PC-9 (cell line): ENCODE results near the gene MORC1.

Experiments
- CTCF ChIP-seq: fragments of 200-600 bp; sonication (generic); conservative IDR thresholded peaks from 2 replicates; pipeline ENCODE4 v1.6.1; 2017; ENCODE audit warnings: mixed run types, antibody characterized with exemption, mild to moderate bottlenecking, moderate library complexity
- EZH2 ChIP-seq: fragments of 200-600 bp; sonication (generic); IDR thresholded peaks from 2 replicates; pipeline ENCODE4 v1.8.0; 2017; ENCODE audit warnings: antibody characterized with exemption, low read depth

GRCh38 chr3:108970561-108970960 lies 147.4 kb downstream of the MORC1 start:
- TF ChIP-seq EZH2: no peak
- TF ChIP-seq CTCF: no peak
